Esophagus muscularis mucosa (tissue), 4 donors: ENCODE results near the gene VAT1.

ENCODE experiments used
- EP300 ChIP-seq: sonication (generic); formaldehyde crosslinking; IDR thresholded peaks from one replicate; pipeline ENCODE4 v1.6.1; 2017; ENCODE audit warnings: antibody characterized with exemption
- POLR2A ChIP-seq: fragments of 450-650 bp; IDR thresholded peaks from one replicate; pipeline ENCODE4 v1.6.1; 2017; ENCODE audit warnings: antibody characterized with exemption, moderate library complexity, mild to moderate bottlenecking, low read depth
- POLR2AphosphoS5 ChIP-seq, 2 donors: sonication (generic); formaldehyde crosslinking; IDR thresholded peaks; one replicate each; pipeline ENCODE4 v1.6.1; 2017; ENCODE audit warnings: antibody characterized with exemption in 2 of 2
- TF ChIP-seq, protein P1 (sequence below), 3 experiments: fragments of 200-600 bp in 2 of 3; fragments of 450-650 bp in 1 of 3; sonication (generic) in 2 of 3; IDR thresholded peaks; one replicate each; pipeline ENCODE4 v1.5.1; 2017 to 2019; ENCODE audit warnings: antibody characterized with exemption in 3 of 3, mild to moderate bottlenecking in 2 of 3, moderate library complexity in 1 of 3

- TF ChIP-seq EP300 (no peak), POLR2AphosphoS5 (IDR thresholded peaks at IDR 0.05) (no peak), POLR2A (no peak)
- TF ChIP-seq, protein P1, sequence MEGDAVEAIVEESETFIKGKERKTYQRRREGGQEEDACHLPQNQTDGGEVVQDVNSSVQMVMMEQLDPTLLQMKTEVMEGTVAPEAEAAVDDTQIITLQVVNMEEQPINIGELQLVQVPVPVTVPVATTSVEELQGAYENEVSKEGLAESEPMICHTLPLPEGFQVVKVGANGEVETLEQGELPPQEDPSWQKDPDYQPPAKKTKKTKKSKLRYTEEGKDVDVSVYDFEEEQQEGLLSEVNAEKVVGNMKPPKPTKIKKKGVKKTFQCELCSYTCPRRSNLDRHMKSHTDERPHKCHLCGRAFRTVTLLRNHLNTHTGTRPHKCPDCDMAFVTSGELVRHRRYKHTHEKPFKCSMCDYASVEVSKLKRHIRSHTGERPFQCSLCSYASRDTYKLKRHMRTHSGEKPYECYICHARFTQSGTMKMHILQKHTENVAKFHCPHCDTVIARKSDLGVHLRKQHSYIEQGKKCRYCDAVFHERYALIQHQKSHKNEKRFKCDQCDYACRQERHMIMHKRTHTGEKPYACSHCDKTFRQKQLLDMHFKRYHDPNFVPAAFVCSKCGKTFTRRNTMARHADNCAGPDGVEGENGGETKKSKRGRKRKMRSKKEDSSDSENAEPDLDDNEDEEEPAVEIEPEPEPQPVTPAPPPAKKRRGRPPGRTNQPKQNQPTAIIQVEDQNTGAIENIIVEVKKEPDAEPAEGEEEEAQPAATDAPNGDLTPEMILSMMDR (IDR thresholded peaks at IDR 0.05) = no peak
Measured at GRCh38 chr17:43014020-43014648, 8.1 kb downstream of the VAT1 start.
